ENCODE data around the gene MXRA8.
A peak's percentile ranks its signal among the peaks of the same experiment; 100 is the strongest.

MXRA8 gene

DNA sequence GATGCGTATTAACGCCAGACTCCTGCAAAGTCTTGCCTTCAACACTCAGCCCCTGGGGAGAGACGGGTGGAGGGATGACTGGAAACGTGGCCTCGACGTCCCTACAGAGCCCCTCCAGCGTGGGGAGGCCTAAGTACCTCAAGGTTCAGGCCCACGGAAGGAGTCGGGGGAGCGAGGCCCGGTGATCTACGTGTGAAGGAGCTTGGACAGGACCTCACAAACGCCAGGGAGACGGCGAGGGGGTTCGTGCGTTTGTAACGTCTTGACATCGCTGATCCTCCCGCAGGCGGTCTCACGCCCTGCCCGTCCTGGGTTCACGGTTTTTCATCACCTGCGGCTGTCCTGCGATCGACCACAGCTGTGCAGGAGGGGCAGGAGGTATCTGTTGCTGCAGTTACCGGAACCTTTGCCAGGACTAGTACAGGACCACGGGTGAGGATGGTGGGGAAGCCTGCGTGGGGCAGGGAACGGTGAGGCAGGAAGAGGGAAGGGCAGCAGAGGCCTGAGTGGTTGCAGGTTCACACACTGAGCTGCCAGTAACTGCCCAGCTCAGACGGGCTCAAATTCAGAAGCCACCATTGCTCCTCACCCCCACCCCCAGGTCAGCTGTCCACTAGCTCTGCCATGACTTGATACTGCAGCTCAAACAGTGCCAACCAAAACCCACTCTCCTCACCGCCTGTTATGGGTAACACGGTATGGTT is 41.7 kb upstream of the MXRA8 start:
- Histone ChIP-seq H3K4me3 (ENCODE audit: low read length) (peak overlapping the region; percentile 98), H3K9me3 (ENCODE audit: insufficient read depth, low read depth, low read length) (no peaks in the 10 kb centered on the region), H3K27me3 (ENCODE audit: insufficient read depth, low read length) (no peaks in the 10 kb centered on the region), H3K9ac (ENCODE audit: low read depth, low read length) (peak overlapping the region; percentile 98), H3K27ac (ENCODE audit: low read length) (peak overlapping the region; percentile 77), H3K4me1 (ENCODE audit: insufficient read depth, low read length) (peaks cover 11% of the 10 kb centered on the region), H3K36me3 (ENCODE audit: insufficient read depth, low read depth, low read length) (peaks cover 75% of the 10 kb centered on the region)

GRCh38 chr1:1399187-1399871 is 41.0 kb upstream of the MXRA8 start, which contains the start of gene CCNL2:
TSS of gene CCNL2 (minus strand) at chr1:1399335. CDS start at chr1:1399306, 29 bp downstream.
- Histone ChIP-seq H3K27ac (ENCODE audit: low read length) (peak within 1 kb of the TSS; percentile 77), H3K4me1 (ENCODE audit: insufficient read depth, low read length) (peaks cover 11% of the 10 kb centered on the region), H3K27me3 (ENCODE audit: insufficient read depth, low read length) (no peaks in the 10 kb centered on the region), H3K4me3 (ENCODE audit: low read length) (peak within 1 kb of the TSS; percentile 99), H3K9me3 (ENCODE audit: insufficient read depth, low read depth, low read length) (no peaks in the 10 kb centered on the region), H3K9ac (ENCODE audit: low read depth, low read length) (peak within 1 kb of the TSS; percentile 98), H3K36me3 (ENCODE audit: insufficient read depth, low read depth, low read length) (peaks cover 74% of the 10 kb centered on the region)

DNA sequence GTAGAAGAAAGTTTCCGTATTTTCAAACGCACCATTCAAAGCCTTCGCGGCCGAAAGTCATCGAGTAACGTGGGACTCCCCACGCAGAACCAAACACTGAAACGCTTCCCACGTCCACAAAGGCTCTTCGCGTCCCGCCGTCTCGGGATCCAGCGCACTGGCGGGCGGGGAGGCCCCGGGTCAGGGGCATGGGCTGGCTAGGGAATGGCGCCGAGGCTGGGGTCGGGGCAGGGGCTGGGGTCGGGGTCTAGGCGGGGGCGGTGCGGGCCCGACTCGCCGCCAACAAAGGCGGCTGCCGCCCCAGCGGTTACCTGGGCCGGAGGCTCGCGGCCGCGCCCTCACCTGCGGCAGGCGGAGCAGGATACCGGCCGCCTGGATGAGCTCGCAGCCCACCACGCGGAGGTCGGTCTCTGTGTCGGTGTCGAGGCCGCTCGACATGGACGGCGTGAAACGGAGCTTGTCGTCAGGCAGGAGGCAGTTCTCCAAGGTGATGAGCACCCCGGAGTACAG is 40.4 kb upstream of the MXRA8 start:
- Histone ChIP-seq H3K27ac (ENCODE audit: low read length) (peak overlapping the region; percentile 58), H3K36me3 (ENCODE audit: insufficient read depth, low read depth, low read length) (peaks cover 75% of the 10 kb centered on the region), H3K9ac (ENCODE audit: low read depth, low read length) (peak overlapping the region; percentile 97), H3K27me3 (ENCODE audit: insufficient read depth, low read length) (no peaks in the 10 kb centered on the region), H3K4me1 (ENCODE audit: insufficient read depth, low read length) (peaks cover 11% of the 10 kb centered on the region), H3K9me3 (ENCODE audit: insufficient read depth, low read depth, low read length) (no peaks in the 10 kb centered on the region), H3K4me3 (ENCODE audit: low read length) (peak overlapping the region; percentile 99)

DNA sequence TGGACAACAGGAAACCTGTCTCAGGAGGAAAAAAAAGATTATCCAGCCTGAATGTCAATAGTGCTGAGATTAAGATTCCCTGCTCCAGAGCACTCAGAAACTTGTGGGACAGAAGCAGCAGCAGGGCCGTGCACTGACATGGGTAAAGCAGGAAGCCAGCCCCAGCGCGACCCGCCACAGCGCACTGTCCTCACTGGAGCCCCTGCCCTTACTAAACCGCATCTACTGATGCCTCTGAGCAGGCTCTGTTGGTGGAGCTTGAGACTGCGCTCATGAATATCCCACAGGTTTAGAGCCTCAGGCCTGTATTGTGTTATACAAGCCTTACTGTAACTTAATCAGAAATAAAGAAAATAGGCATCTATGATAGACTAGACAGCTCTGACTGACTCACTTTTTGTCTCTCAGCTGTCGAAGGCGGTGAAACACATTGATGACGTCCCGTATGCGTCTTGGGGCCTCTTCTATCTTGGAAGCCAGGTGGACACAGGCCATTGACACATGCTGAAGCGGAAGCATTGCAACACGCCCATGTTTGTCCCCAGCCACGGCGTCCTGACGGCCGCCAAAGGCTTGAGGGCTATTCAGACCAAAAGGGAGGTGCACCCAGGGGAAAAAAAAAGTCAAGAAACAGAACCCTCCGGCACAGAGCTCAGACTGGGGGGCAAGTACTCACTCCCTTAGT is 39.6 kb upstream of the MXRA8 start:
- Histone ChIP-seq H3K27ac (ENCODE audit: low read length) (no peak overlapping the region), H3K4me3 (ENCODE audit: low read length) (peak overlapping the region; percentile 99), H3K36me3 (ENCODE audit: insufficient read depth, low read depth, low read length) (peaks cover 75% of the 10 kb centered on the region), H3K4me1 (ENCODE audit: insufficient read depth, low read length) (peaks cover 11% of the 10 kb centered on the region), H3K27me3 (ENCODE audit: insufficient read depth, low read length) (no peaks in the 10 kb centered on the region), H3K9ac (ENCODE audit: low read depth, low read length) (peak overlapping the region; percentile 97), H3K9me3 (ENCODE audit: insufficient read depth, low read depth, low read length) (no peaks in the 10 kb centered on the region)

DNA sequence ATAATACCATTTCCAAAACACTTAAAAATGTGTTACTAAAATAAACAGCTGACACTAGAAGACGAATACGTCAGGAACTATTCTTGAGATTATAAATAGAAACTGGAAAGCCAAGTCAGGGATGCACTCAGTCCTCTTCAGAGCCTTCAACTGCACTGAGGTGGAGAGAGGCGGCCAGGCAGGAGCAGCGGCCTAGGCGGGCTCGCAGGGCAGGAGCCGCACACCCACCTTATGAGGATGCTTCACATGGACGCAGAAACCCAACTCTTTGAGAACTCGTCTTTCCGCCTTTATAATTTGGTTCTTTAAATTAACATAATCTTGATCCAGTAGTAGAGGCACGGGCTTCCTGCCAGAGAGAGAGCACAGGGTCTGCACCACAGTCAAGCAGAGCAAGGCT is 36.8 kb upstream of the MXRA8 start:
- H3K36me3 ChIP-seq (ENCODE audit: insufficient read depth, low read depth, low read length), result peaks cover 76% of the 10 kb centered on the region
- H3K27me3 ChIP-seq (ENCODE audit: insufficient read depth, low read length), result no peaks in the 10 kb centered on the region
- H3K4me1 ChIP-seq (ENCODE audit: insufficient read depth, low read length), result 0 out of 2 replicates have a peak, but pooled peaks cover 2% of the 10 kb centered on the region
- H3K9me3 ChIP-seq (ENCODE audit: insufficient read depth, low read depth, low read length), result no peaks in the 10 kb centered on the region
- no peak overlapping the region for H3K4me3 ChIP-seq (ENCODE audit: low read length)
- H3K27ac ChIP-seq (ENCODE audit: low read length), result no peak overlapping the region
- H3K9ac ChIP-seq (ENCODE audit: low read depth, low read length), result no peak overlapping the region

DNA sequence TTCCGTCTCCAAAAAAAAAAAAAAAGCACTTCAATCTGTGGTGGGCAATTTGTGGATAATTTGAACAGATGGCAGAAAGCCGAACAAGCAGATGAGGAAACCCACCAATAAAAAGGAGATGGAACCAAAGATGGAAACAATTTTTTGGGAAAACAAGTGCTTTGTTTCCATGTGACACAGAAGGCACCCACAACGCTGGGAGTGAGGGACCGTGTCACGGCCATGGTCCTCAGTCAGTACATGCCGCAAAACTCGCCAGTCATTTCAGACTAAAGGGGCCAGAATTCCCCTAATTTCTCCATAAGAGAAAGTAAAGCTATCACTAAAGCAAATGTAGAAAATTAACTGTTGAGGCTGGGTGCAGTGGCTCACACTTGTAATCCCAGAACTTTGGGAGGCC is 35.8 kb upstream of the MXRA8 start:
- Histone ChIP-seq H3K36me3 (ENCODE audit: insufficient read depth, low read depth, low read length) (peaks cover 86% of the 10 kb centered on the region), H3K9me3 (ENCODE audit: insufficient read depth, low read depth, low read length) (no peaks in the 10 kb centered on the region), H3K4me1 (ENCODE audit: insufficient read depth, low read length) (0 out of 2 replicates have a peak, but pooled peaks cover 2% of the 10 kb centered on the region), H3K27me3 (ENCODE audit: insufficient read depth, low read length) (no peaks in the 10 kb centered on the region), H3K27ac (ENCODE audit: low read length) (no peak overlapping the region), H3K4me3 (ENCODE audit: low read length) (no peak overlapping the region), H3K9ac (ENCODE audit: low read depth, low read length) (no peak overlapping the region)

DNA sequence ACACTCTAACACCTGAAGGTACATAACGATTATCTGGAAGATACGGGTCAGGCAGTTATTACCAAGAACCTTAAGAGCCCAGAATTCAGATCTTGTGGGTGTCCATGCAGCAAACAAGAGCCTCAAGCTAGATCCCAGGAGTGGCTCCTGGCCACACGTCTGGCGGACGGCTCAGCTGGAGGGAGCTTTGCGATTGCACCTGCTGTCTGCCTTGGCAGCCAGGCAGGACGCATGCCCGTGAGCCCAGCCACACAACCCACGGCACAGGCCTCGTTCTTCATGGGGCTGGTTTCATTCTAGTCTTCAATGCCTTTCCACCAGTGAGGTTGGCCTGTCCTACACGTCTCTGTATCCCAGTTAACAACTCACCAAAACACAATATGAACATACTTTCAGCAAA is 35.1 kb upstream of the MXRA8 start:
- Histone ChIP-seq H3K36me3 (ENCODE audit: insufficient read depth, low read depth, low read length) (peaks cover 93% of the 10 kb centered on the region), H3K9ac (ENCODE audit: low read depth, low read length) (no peak overlapping the region), H3K4me1 (ENCODE audit: insufficient read depth, low read length) (0 out of 2 replicates have a peak, but pooled peaks cover 2% of the 10 kb centered on the region), H3K27ac (ENCODE audit: low read length) (no peak overlapping the region), H3K27me3 (ENCODE audit: insufficient read depth, low read length) (no peaks in the 10 kb centered on the region), H3K9me3 (ENCODE audit: insufficient read depth, low read depth, low read length) (no peaks in the 10 kb centered on the region), H3K4me3 (ENCODE audit: low read length) (no peak overlapping the region)

DNA sequence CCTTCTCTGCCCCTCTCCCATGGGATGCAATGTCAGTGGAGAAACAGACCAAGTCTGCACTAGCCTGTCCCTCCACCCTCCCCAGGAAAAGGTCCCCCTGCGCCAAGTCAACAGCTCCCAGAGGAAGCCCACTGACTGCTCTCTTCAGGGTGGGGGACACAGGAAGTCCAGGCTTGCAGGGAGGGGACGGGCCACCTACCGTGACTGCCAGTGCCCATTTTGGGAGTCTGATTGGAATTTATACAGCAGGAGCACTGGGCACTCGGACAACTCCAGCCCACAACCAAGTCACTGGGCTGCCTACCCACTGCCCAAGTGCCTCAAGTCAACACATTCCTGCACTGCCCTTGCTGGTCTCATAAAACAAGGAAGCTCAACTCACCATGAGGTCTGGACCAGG is 34.7 kb upstream of the MXRA8 start:
- Histone ChIP-seq H3K9ac (ENCODE audit: low read depth, low read length) (no peak overlapping the region), H3K27me3 (ENCODE audit: insufficient read depth, low read length) (no peaks in the 10 kb centered on the region), H3K4me1 (ENCODE audit: insufficient read depth, low read length) (no peaks in the 10 kb centered on the region), H3K27ac (ENCODE audit: low read length) (no peak overlapping the region), H3K36me3 (ENCODE audit: insufficient read depth, low read depth, low read length) (peaks cover 95% of the 10 kb centered on the region), H3K9me3 (ENCODE audit: insufficient read depth, low read depth, low read length) (no peaks in the 10 kb centered on the region), H3K4me3 (ENCODE audit: low read length) (no peak overlapping the region)

GRCh38 chr1:1391225-1391624 is 32.9 kb upstream of the MXRA8 start:
- Histone ChIP-seq H3K9ac (ENCODE audit: low read depth, low read length) (no peak overlapping the region), H3K4me1 (ENCODE audit: insufficient read depth, low read length) (no peaks in the 10 kb centered on the region), H3K36me3 (ENCODE audit: insufficient read depth, low read depth, low read length) (peaks cover 99% of the 10 kb centered on the region)

DNA sequence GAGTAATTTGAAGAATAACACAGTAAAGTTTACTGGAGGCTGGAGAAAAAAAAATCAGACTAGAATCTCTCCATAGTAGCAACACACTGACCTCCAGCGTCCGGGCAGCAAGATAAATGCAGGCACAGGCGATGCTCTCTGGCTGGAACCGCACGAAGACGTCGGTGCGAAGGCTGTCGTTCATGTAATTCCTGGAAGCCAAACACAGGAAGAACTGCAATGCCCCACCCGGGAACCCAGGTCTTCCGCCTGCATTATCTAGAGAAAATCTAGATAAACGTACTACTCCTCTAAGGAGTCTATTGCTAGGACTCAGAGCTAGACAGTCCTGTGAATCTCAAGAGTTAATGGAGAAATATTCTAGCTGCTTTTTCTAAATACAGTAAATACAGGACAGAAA is 32.3 kb upstream of the MXRA8 start:
- H3K36me3 ChIP-seq (ENCODE audit: insufficient read depth, low read depth, low read length), result peaks cover 99% of the 10 kb centered on the region
- no peaks in the 10 kb centered on the region for H3K9me3 ChIP-seq (ENCODE audit: insufficient read depth, low read depth, low read length)
- H3K27me3 ChIP-seq (ENCODE audit: insufficient read depth, low read length), result no peaks in the 10 kb centered on the region
- H3K4me1 ChIP-seq (ENCODE audit: insufficient read depth, low read length), result no peaks in the 10 kb centered on the region
- no peak overlapping the region for H3K4me3 ChIP-seq (ENCODE audit: low read length)
- H3K27ac ChIP-seq (ENCODE audit: low read length), result no peak overlapping the region
- H3K9ac ChIP-seq (ENCODE audit: low read depth, low read length), result no peak overlapping the region

More at GRCh38 chr1:1391225-1391624, 32.9 kb upstream of the MXRA8 start:
- H3K27ac ChIP-seq (ENCODE audit: low read length), result no peak overlapping the region
- H3K4me3 ChIP-seq (ENCODE audit: low read length), result no peak overlapping the region
- H3K9me3 ChIP-seq (ENCODE audit: insufficient read depth, low read depth, low read length), result no peaks in the 10 kb centered on the region
- no peaks in the 10 kb centered on the region for H3K27me3 ChIP-seq (ENCODE audit: insufficient read depth, low read length)

- Histone ChIP-seq H3K36me3 (ENCODE audit: insufficient read depth, low read depth, low read length) (peaks cover 81% of the 10 kb centered on the region), H3K27ac (ENCODE audit: low read length) (no peak overlapping the region), H3K9me3 (ENCODE audit: insufficient read depth, low read depth, low read length) (no peaks in the 10 kb centered on the region), H3K4me3 (ENCODE audit: low read length) (no peak overlapping the region), H3K9ac (ENCODE audit: low read depth, low read length) (no peak overlapping the region), H3K4me1 (ENCODE audit: insufficient read depth, low read length) (no peaks in the 10 kb centered on the region), H3K27me3 (ENCODE audit: insufficient read depth, low read length) (no peaks in the 10 kb centered on the region)
Observed at GRCh38 chr1:1388078-1388472, 29.7 kb upstream of the MXRA8 start.

Measured in iPS-20b (cell line).